ENCODE results near the gene MRPS18B.
A peak's percentile ranks its signal among the peaks of the same experiment; 100 is the strongest.

Gene MRPS18B

DNA sequence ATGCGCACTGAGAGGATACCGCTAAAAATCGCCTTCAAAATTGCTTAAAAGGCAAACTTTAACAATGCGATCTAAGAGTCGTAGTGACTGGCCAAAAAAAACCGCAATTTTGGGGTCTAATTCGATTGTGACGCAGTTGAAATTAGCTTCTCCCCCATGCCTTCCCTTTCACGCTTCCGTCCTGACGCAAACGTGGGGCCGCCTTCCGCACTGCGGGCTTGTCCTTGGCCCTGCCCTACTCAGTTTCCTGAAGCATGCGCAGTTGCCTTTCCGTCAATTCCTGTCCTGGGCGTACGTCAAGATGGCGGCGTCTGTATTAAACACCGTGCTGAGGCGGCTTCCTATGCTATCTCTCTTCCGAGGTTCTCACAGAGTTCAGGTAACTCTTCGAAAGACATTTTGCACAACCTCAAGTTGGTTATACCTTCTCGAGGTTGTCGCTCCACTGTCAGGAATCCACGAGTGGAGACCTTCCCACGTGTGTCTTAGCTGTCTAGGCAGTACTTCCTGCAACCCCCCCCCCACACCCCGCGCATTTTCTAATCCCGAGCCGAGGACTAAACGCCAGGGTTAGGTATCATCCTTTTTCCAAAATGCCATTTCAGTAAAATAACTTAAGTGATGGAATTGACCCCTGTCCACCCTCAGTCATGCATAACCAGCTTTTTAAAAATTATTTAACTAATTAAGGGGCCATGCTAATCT, at the start of gene MRPS18B:
MRPS18B (plus strand) TSS at position 276 of the 705 bp plus-strand sequence; CDS start at position 302, 26 bp downstream.
- peak; percentile 98 for DNase-seq

DNA sequence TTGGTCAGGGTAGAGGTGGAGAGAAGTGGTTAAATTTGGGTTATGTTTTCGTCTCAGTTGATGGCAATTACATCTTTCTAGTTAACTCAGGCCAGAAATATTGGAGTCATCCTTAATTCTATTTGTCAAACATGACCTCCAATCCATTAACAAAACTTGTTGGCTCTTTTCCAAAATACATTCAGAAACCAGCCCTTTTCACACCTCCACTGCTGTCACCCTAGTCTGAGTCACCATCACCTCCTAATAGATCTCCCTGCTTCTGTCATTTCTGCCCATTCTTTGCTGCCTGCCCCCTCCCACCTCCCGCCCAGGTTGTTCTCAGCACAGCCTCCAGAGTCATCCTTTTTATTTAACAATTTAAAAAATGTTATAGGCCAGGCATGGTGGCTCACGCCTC, 49.4 kb upstream of the MRPS18B start:
- DNase-seq, result peak; percentile 89

DNA sequence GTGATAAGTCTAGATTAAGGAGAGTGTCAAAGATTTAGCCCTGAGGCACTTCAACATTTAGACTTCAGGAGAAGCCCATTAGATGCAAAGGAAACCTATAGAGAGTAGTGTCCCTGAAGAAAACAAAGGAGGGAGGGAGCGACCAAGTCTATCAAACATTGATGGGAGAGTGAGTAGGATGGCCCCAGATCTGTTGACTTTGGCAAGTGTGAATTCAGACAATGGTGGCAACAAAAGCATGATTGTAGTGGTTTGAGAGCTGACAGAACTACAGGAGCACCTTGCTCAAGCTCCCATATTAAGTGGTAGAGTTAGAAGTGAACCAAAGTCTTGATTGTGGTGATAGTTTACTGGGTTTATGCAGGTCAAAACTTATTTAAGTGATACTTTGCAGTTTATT, 47.4 kb upstream of the MRPS18B start:
- peak; percentile 14 for DNase-seq

DNA sequence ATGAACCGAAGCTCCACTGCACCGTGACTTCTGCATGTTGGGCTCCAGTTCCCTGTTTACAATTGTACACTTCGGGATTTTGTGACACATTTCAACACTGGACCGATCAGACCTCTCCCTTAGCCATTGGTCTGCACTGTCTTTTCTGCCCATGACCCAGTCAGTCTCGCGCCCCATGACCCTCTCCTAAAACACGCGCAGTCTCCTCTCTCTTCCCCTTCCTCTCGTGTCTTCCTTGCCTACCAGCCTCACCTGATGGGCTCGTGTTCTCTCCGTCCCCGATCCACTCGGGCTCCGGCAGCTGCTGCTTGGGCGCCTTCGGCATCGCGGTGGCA, 46.9 kb upstream of the MRPS18B start:
- DNase-seq, result no peak

DNA sequence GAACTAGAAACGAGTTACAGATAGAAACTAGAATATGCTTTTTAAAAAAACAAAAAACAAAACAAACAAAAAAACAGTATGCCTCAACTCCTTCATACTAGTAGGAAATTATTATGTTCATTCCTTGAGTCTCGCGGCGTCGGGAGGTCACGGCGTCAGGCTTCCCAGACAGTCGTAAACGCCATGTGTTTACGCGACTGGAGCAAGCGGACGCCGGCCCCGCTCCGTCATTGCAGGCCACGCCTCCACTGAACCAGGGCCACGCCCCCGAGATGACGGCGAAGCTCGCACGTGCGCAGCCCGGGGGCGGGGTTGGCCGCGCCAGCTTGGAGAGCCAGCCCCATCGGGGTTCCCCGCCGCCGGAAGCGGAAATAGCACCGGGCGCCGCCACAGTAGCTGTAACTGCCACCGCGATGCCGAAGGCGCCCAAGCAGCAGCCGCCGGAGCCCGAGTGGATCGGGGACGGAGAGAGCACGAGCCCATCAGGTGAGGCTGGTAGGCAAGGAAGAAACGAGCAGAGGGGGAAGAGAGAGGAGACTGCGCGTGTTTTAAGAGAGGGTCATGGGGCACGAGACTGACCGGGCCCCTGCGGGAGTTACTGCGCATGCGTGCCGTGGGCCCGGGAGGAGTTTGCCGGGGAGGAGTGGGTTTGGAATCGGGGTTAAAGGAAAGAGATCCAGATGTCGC, 46.4 kb upstream of the MRPS18B start, which contains the start of gene ABCF1:
ABCF1 (plus strand) TSS at position 368 of the 687 bp plus-strand sequence; CDS start at position 414, 46 bp downstream.
- peak; percentile 99 for DNase-seq

DNA sequence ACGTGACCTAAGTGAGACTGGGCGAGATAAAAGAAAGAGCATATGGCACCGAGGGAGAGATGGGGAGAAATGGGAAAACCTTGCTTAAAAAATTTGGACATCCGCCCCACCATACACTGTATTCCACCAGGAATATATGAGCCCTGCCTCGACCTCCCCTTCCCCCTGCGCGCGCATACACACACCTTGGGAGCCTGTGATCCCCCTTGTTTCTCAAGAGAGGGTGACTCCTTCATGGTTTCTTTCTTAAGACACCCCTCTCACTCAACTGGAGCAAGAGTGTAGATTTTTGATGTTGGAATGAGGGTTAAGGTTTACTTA, 45.9 kb upstream of the MRPS18B start:
- DNase-seq, result no peak

DNA sequence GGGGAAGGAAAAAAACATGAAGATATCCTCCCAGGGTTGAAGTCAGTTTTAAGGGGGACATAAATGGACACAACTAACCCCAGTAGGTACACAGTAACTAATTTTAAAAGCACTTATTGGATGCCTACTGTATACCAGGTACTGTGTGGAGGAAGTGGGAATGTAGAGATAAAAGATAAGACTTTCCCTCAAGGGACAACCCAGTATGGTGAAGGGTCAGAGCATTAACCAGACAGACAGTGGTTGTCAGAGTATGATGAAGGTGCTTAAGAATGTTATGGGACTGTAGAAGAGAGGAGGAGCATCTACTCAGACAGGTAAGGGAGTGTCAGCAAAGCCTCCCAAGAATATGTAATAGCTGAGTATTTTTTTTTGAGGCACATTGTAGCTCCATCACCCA, 45.5 kb upstream of the MRPS18B start:
- DNase-seq, result no peak

DNA sequence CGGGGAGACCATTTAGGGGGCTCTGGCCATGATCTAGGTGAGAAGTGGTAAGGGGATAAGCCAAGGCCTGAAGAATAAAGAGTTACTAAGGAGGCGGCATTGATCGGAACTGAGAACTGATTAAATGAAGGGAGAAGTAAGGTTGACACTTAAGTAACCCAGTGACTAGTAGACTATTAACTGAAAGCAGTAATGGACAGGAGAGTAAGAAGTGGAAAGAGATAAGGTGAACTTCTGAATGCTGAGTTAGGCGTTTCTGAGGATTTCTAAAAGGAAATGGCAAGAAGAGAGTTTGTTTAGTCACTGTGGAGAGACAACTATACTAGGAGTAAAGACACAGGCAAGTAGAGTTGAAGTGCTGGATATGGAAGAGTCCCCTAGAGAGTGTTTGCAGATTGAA, 44.5 kb upstream of the MRPS18B start:
- no peak for DNase-seq

DNA sequence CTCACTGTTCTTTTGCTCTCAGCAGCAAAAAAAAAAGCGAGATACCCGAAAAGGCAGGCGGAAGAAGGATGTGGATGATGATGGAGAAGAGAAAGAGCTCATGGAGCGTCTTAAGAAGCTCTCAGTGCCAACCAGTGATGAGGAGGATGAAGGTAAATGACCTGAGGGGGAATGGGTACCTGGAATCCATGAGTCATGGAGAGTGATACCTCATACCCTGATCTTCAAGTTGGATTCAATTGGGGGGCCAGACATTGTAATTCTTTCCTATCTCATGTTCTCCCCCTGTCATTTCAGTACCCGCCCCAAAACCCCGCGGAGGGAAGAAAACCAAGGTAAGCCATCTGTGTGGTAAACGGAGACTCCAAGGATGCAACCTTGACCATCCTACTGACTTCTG, 39.6 kb upstream of the MRPS18B start:
- no peak for DNase-seq

DNA sequence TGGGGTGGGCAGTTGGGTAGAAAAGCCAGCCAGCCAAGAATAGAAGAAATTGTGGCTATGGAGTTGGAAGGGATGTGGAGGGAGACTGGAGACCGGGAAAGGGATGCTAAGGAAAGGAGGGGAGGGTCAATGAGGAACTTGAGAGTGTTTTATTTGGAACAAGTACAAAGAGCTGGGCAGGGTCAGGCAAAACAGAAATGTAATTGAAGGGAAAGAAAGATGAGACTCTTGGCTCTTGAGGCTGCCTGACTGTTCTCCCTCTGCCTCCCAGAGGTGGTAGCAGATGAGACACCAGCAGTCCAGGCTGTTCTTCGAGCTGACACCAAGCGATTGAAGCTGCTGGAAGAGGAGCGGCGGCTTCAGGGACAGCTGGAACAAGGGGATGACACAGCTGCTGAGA, 33.7 kb upstream of the MRPS18B start:
- no peak for DNase-seq

DNA sequence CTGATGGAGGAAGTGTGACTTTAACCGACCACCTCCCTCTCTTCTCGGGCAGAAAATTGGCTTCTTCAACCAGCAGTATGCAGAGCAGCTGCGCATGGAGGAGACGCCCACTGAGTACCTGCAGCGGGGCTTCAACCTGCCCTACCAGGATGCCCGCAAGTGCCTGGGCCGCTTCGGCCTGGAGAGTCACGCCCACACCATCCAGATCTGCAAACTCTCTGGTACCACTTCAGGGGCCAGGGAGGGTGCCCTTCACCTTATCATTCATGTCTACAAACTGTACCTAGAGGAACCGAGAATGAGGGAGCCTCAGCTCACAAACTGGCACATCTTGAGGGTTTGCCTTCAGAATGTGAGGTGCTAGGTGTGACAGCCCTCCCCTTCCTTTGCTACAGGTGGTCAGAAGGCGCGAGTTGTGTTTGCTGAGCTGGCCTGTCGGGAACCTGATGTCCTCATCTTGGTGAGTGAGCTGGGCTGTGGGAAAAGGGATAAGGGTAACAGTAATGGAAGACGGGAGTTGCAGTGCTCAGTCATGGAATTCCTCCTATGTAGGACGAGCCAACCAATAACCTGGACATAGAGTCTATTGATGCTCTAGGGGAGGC, 27.8 kb upstream of the MRPS18B start:
- DNase-seq, result no peak

DNA sequence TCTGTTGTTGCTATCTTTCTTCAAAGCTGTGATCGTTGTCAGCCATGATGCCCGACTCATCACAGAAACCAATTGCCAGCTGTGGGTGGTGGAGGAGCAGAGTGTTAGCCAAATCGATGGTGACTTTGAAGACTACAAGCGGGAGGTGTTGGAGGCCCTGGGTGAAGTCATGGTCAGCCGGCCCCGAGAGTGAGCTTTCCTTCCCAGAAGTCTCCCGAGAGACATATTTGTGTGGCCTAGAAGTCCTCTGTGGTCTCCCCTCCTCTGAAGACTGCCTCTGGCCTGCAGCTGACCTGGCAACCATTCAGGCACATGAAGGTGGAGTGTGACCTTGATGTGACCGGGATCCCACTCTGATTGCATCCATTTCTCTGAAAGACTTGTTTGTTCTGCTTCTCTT, 27.1 kb upstream of the MRPS18B start:
- DNase-seq, result no peak

DNA sequence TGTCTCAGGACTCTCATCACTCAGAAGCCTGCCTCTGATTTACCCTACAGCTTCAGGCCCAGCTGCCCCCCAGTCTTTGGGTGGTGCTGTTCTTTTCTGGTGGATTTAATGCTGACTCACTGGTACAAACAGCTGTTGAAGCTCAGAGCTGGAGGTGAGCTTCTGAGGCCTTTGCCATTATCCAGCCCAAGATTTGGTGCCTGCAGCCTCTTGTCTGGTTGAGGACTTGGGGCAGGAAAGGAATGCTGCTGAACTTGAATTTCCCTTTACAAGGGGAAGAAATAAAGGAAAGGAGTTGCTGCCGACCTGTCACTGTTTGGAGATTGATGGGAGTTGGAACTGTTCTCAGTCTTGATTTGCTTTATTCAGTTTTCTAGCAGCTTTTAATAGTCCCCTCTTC, 26.6 kb upstream of the MRPS18B start:
- DNase-seq, result no peak

DNA sequence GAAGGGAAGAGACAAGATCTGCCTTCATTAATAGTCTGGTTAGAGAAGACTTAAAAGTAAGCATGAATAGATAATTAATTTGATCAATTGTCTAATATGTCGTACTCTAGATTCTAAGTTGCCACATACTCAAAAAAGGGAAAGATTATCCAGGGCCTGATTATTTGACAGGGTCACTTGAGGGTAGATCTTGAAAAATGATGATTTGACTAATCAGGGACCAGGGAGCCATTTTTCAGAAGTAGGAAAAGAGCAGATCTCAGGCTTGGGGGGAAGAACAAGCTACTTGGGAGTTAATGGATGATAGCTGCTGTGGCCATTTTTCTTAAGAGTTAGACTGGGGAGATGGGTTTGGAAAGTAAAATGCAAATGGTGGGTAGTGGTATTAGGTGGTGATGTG, 25.4 kb upstream of the MRPS18B start:
- DNase-seq, result no peak

DNA sequence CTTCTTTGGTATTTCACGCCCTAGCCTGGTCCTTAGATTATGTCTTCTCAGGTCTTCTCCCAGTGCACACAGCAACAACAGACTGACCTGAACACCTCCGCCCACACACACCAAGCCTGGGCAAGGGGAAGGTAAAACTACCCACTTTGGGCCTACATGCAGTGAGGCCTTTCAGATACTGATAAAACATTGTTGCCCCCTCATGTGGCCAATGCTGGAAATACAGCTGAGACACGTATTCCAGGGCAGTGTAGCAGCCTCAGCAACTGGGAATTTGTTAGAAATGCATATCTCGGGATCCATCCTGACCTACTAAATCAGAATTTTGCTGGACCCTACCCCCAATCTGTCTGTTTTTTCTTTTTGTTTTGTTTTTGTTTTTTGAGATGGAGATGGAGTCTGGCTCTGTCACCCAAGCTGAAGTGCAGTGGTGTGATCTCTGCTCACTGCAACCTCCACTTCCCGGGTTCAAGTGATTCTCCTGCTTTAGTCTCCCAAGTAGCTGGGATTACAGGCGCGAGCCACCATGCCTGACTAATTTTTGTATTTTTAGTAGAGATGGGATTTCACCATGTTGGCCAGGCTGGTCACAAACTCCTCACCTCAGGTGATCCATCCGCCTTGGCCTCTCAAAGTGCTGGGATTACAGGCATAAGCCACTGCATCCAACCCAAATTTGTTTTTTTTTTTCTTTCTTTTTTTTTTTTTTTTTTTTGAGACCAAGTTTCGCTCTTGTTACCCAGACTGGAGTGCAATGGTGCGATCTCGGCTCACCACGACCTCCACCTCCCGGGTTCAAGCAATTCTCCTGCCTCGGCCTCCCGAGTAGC, 20.1 kb upstream of the MRPS18B start:
- peak; percentile 79 for DNase-seq

DNA sequence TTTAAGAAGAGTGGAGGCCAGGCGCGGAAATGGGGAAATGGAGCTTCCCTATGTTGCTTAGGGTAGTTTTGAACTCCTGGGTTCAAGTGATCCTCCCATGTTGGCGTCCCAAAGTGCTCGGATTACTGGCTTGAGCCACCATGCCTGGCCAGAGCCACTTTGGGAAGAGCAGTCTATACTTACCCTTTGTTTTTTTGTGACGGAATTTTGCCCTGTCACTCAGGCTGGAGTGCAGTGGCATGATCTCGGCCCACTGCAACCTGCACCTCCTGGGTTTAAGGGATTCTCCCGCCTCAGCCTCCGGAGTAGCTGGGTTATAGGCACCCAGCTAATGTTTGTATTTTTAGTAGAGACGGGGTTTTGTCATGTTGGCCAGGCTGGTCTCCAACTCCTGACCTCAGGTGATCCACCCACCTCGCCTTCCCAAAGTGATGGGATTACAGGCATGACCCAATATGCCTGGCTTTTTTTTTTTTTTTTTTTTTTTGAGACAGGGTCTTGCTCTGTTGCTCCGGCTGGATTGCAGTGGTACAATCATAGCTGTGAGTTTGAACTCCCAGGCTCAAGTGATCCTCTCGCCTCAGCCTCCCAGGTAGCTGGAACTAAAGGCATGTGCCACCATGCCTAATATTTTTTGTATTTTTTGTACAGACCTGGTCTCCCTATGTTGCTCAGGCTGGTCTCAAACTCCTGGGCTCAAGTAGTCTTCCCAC, 18.6 kb upstream of the MRPS18B start:
- no peak for DNase-seq

DNA sequence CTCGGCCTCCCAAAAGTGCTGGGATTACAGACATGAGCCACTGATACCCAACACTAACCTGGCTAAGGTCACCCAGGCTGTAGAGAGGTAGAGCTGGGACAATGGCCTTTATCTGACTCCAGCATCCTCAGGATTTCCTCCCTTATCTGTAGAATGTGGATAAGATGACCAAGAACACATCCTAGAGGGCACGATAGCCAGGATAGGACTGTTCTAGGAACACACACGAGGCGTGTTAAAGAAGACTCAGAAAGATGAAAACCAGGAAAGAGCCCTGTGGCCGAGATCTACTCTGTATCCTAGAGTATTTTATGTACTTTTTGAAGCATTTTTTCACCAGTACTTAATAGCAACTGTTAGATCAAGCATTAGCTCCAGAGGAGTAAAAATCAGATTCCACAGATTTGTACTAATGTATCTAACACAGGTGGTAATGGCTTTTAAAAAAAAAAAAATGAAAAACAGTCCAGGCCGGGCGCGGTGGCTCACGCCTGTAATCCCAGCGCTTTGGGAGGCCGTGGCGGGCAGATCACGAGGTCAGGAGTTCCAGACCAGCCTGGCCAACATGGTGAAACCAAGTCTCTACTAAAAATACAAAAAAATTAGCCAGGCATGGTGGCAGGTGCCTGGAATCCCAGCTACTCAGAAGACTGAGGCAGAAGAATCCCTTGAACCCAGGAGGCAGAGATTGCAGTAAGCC, 17.9 kb upstream of the MRPS18B start:
- DNase-seq, result no peak

DNA sequence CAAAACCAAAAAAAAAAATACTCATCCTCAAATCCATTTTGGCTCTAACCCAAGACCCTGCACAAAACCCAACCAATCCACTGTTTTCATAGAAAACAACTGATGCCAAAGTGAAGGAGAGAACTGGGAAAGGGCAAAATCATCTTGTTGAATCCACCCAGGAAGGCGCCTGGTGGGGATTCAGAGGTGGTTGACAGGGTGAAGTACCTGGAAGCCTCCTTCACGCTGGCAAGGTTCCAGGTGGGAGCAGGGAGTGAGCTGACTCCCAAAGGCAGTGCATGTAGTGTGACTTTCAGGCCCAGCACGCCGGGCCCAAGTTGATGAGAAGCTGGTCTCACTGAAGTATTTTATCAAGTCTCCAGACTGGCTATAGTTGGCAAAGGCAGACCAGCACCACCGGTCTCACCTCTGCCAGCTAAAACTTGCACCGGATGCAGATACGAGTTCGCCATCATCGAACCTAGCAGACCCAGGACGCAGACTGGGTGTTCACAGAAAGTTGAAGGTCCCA, 17.1 kb upstream of the MRPS18B start:
- peak; percentile 29 for DNase-seq

DNA sequence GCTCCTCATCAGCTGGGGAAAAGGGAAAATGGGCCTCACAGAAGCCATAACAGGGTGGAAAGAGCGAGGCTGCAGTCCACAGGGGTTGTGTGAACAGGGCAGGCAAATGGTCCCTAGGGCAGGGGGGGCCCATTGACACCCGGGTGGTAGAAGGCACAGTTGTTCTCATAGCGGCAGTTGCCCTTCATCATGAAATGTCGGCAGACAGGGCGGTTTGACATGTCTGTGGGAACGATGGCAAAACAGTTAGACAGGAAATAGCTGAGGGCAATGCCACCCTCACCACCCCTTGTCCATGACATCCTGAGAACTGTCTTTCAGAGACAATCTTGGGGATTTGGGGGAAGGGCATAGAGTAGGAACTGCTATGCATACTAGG, 16.2 kb upstream of the MRPS18B start:
- DNase-seq, result no peak

DNA sequence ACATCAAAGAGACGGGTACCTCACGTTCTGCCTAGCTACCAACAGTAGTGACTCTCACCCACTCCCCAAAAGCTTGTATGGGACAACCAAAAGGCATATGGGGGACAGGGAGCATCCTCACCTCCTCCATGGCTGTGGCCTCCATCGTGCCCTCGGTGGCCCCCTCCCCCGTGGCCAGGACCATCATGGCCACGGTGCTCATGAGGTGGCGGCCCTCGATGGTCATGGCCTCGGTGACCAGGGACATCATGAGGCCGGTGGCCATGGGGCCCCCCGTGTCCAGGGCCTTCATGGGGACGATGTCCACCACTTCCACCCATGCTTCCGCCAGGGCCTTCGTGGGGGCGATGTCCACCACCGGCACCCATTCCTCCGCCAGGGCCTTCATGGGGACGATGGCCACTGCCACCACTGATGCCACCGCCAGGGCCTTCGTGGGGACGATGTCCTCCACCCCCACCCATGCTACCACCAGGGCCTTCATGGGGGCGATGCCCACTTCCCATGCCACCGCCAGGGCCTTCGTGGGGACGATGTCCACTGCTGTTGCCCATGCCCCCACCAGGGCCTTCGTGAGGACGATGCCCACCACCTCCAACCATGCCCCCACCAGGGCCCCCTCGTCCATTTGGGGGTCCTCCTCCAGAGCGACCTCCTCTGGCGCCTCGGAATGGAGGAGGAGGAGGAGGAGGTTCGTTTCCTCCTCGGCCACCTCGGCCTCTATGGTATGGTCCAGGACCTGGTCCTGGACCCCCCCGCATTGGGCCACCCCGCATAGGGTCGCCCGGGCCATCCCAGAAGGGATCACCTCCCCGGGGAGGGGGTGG, 15.6 kb upstream of the MRPS18B start:
- no peak for DNase-seq

DNA sequence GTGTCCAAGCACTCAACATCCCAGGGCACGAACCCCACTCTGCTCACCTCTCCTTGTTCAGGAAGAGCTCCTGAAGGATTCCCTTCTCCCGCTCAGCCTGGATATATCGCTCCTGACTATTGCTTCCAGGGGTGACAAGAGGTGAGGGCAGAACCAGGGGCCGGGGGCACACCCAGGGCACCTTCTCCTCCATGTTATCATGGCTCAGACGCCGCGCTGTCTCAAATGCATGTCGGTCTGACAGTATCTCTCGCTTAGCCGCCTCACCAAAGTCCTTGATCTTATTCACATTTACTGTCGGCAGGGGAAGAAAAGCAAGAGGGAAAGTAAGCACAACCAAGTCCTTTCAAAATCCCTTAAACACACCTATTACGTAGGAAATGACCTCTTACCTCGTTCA, 13.7 kb upstream of the MRPS18B start:
- DNase-seq, result no peak
